Endodermal cell (in vitro differentiated cells): ENCODE data around the gene CDC40. TPM values are rescaled to one million over a fixed set of nuclear protein-coding genes. Genes with fewer than 3 reads are reported as not detected.

Experiments
- DNase-seq: peaks from one replicate; pipeline ENCODE4 v3.0.0-alpha.2; 2017
- H3K27ac ChIP-seq: 2 replicates; pipeline ENCODE4 v1.5.1; 2013; ENCODE audit warnings: mild to moderate bottlenecking, low read depth, low read length, moderate library complexity
- H3K27me3 ChIP-seq: 2 replicates; pipeline ENCODE4 v1.6.1; 2013; ENCODE audit warnings: mild to moderate bottlenecking, low read length, moderate library complexity; ENCODE audit not compliant: insufficient read depth, control insufficient read depth, poor library complexity, severe bottlenecking
- H3K36me3 ChIP-seq: 2 replicates; pipeline ENCODE4 v1.7.0; 2013; ENCODE audit warnings: mild to moderate bottlenecking, low read length, moderate library complexity; ENCODE audit not compliant: control insufficient read depth, insufficient read depth
- H3K4me1 ChIP-seq: one replicate; pipeline ENCODE4 v1.7.0; 2013; ENCODE audit warnings: low read length; ENCODE audit not compliant: control insufficient read depth, insufficient read depth
- H3K4me3 ChIP-seq: 2 replicates; pipeline ENCODE4 v1.5.1; 2013; ENCODE audit warnings: mild to moderate bottlenecking, low read length, moderate library complexity
- H3K9ac ChIP-seq: 2 replicates; pipeline ENCODE4 v1.6.1; 2013; ENCODE audit warnings: mild to moderate bottlenecking, low read length, moderate library complexity; ENCODE audit not compliant: poor library complexity, severe bottlenecking; ENCODE audit errors: extremely low read depth
- H3K9me3 ChIP-seq: 2 replicates; pipeline ENCODE4 v1.6.1; 2013; ENCODE audit warnings: mild to moderate bottlenecking, low read length, moderate library complexity; ENCODE audit not compliant: control insufficient read depth
- H3K27ac Mint-ChIP-seq: 2 replicates; pipeline ENCODE4 v1.8.0; 2020; ENCODE audit warnings: mixed read lengths
- H3K27me3 Mint-ChIP-seq: 2 replicates; pipeline ENCODE4 v1.8.0; 2021; ENCODE audit warnings: mild to moderate bottlenecking, mixed read lengths; ENCODE audit not compliant: insufficient read depth
- H3K36me3 Mint-ChIP-seq: 2 replicates; pipeline ENCODE4 v1.8.0; 2020; ENCODE audit warnings: low read depth, mixed read lengths
- H3K4me1 Mint-ChIP-seq: 2 replicates; pipeline ENCODE4 v1.8.0; 2020; ENCODE audit warnings: mixed read lengths
- H3K4me3 Mint-ChIP-seq: 2 replicates; pipeline ENCODE4 v1.8.0; 2020; ENCODE audit warnings: mild to moderate bottlenecking, moderate library complexity, mixed read lengths
- H3K9me3 Mint-ChIP-seq: 2 replicates; pipeline ENCODE4 v1.8.0; 2020; ENCODE audit warnings: mild to moderate bottlenecking, mixed read lengths
- CTCF ChIP-seq: fragments of 200-600 bp; sonication (generic); conservative IDR thresholded peaks from 2 replicates; pipeline ENCODE4 v1.5.0; 2021; ENCODE audit warnings: antibody characterized with exemption, mild to moderate bottlenecking
- WGBS, 2 experiments: methylation state at CpG; one replicate each; pipeline versions ENCODE4 v1.1.5 to v1.1.7; 2013; ENCODE audit warnings: missing lambda C conversion rate in 2 of 2, mixed read lengths in 1 of 2; ENCODE audit not compliant: insufficient coverage in 1 of 2, insufficient read length in 1 of 2; 5-methylcytosine and 5-hydroxymethylcytosine counted together
- total RNA-seq, 2 donors: library from RNA; stranded (reverse); fragmentation: NEBNext Ultra II Directional in 1 of 2; extraction: Animal tissue kit (Norgen Biotek cat#: 25700) in 1 of 2; gene quantifications; 2 replicates in 1 of 2; 3 replicates in 1 of 2; pipeline ENCODE4 v1.2.1, GENCODE V29; 2021

Gene CDC40
- total RNA-seq, 2 donors from 2014 or later: 25.7 to 26.8 TPM

GRCh38 chr6:110196874-110197273 lies 16.6 kb downstream of the CDC40 start:
- Histone ChIP-seq H3K9me3 (peaks cover 12% of the 10 kb centered on the region), H3K27me3 (no peaks in the 10 kb centered on the region), H3K27ac (no peak overlapping the region), H3K4me1 (peaks cover 16% of the 10 kb centered on the region), H3K4me3 (no peak overlapping the region), H3K9ac (no peak overlapping the region), H3K36me3 (peaks cover 23% of the 10 kb centered on the region)
- peaks cover 12% of the 10 kb centered on the region for H3K4me1 Mint-ChIP-seq
- no peak for DNase-seq
- H3K27me3 Mint-ChIP-seq: no peaks in the 10 kb centered on the region
- 91 to 100% methylated on average over 1 of the region's 1 CpG for WGBS, 2 experiments
- H3K36me3 Mint-ChIP-seq: peaks cover 27% of the 10 kb centered on the region
- no peak overlapping the region for H3K27ac Mint-ChIP-seq
- H3K4me3 Mint-ChIP-seq: no peak overlapping the region
- TF ChIP-seq CTCF: no peak
- H3K9me3 Mint-ChIP-seq: no peaks in the 10 kb centered on the region

GRCh38 chr6:110198561-110198960 lies 18.3 kb downstream of the CDC40 start:
- Histone ChIP-seq H3K9ac (no peak overlapping the region), H3K4me1 (peaks cover 17% of the 10 kb centered on the region), H3K9me3 (peaks cover 9% of the 10 kb centered on the region), H3K27me3 (no peaks in the 10 kb centered on the region), H3K27ac (no peak overlapping the region), H3K36me3 (peaks cover 17% of the 10 kb centered on the region), H3K4me3 (no peak overlapping the region)
- no peak overlapping the region for H3K27ac Mint-ChIP-seq
- no peaks in the 10 kb centered on the region for H3K9me3 Mint-ChIP-seq
- DNase-seq: no peak
- H3K4me1 Mint-ChIP-seq: peaks cover 21% of the 10 kb centered on the region
- peaks cover 22% of the 10 kb centered on the region for H3K36me3 Mint-ChIP-seq
- no peak overlapping the region for H3K4me3 Mint-ChIP-seq
- no peak for TF ChIP-seq CTCF
- H3K27me3 Mint-ChIP-seq: no peaks in the 10 kb centered on the region
- 80 to 89% methylated on average over 1 of the region's 3 CpGs for WGBS, 2 experiments

- Mint-ChIP-seq H3K36me3 (peaks cover 21% of the 10 kb centered on the region), H3K9me3 (no peaks in the 10 kb centered on the region), H3K4me1 (peaks cover 10% of the 10 kb centered on the region), H3K27ac (no peak overlapping the region), H3K27me3 (no peaks in the 10 kb centered on the region), H3K4me3 (no peak overlapping the region)
- Histone ChIP-seq H3K9me3 (peaks cover 4% of the 10 kb centered on the region), H3K27ac (no peak overlapping the region), H3K36me3 (peaks cover 7% of the 10 kb centered on the region), H3K27me3 (no peaks in the 10 kb centered on the region), H3K4me1 (peaks cover 13% of the 10 kb centered on the region), H3K9ac (no peak overlapping the region), H3K4me3 (no peak overlapping the region)
- TF ChIP-seq CTCF: no peak
- no peak for DNase-seq
- 83 to 93% methylated on average over 1 to 3 of the region's 3 CpGs for WGBS, 2 experiments
Observed at GRCh38 chr6:110201151-110201884, 21.1 kb downstream of the CDC40 start.
